Type B pancreatic cell (in vitro differentiated cells): ENCODE measurements around the gene PACS2. TPM values are rescaled to one million over a fixed set of nuclear protein-coding genes. Genes with fewer than 3 reads are reported as not detected.
A peak's percentile ranks its signal among the peaks of the same experiment; 100 is the strongest.

Source experiments
- DNase-seq: peaks from one replicate; pipeline ENCODE4 v3.0.0; 2021; ENCODE audit warnings: mixed read lengths; ENCODE audit not compliant: unreplicated experiment; ENCODE audit errors: extremely low spot score
- H3K27ac Mint-ChIP-seq: 2 replicates; pipeline ENCODE4 v1.8.0; 2021; ENCODE audit warnings: mild to moderate bottlenecking, mixed read lengths
- H3K27me3 Mint-ChIP-seq: 2 replicates; pipeline ENCODE4 v1.8.0; 2021; ENCODE audit warnings: mixed read lengths
- H3K36me3 Mint-ChIP-seq: 2 replicates; pipeline ENCODE4 v1.8.0; 2021; ENCODE audit warnings: mixed read lengths
- H3K4me1 Mint-ChIP-seq: one replicate; pipeline ENCODE4 v1.8.0; 2021; ENCODE audit warnings: mixed read lengths; ENCODE audit not compliant: unreplicated experiment
- H3K4me3 Mint-ChIP-seq: 2 replicates; pipeline ENCODE4 v1.8.0; 2021; ENCODE audit warnings: mild to moderate bottlenecking, mixed read lengths
- H3K9me3 Mint-ChIP-seq: 2 replicates; pipeline ENCODE4 v1.8.0; 2021; ENCODE audit warnings: mixed read lengths
- total RNA-seq: library from RNA; stranded (reverse); gene quantifications from 2 replicates; pipeline ENCODE4 v1.2.1, GENCODE V29; 2021; ENCODE audit warnings: low replicate concordance
- TF ChIP-seq, protein P1 (sequence below): fragments of 200-600 bp; sonication (generic); conservative IDR thresholded peaks from 2 replicates; pipeline ENCODE4 v1.5.0; 2021; ENCODE audit warnings: antibody characterized with exemption, mild to moderate bottlenecking

Gene PACS2
- total RNA-seq, 1 donor from 2014 or later, result 101 TPM

GRCh38 chr14:105322791-105323556 is 8.4 kb downstream of the PACS2 start:
- TF ChIP-seq, protein P1, sequence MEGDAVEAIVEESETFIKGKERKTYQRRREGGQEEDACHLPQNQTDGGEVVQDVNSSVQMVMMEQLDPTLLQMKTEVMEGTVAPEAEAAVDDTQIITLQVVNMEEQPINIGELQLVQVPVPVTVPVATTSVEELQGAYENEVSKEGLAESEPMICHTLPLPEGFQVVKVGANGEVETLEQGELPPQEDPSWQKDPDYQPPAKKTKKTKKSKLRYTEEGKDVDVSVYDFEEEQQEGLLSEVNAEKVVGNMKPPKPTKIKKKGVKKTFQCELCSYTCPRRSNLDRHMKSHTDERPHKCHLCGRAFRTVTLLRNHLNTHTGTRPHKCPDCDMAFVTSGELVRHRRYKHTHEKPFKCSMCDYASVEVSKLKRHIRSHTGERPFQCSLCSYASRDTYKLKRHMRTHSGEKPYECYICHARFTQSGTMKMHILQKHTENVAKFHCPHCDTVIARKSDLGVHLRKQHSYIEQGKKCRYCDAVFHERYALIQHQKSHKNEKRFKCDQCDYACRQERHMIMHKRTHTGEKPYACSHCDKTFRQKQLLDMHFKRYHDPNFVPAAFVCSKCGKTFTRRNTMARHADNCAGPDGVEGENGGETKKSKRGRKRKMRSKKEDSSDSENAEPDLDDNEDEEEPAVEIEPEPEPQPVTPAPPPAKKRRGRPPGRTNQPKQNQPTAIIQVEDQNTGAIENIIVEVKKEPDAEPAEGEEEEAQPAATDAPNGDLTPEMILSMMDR, result no peak
- H3K4me3 Mint-ChIP-seq, result no peak overlapping the region
- H3K27me3 Mint-ChIP-seq, result no peaks in the 10 kb centered on the region
- peaks cover 5% of the 10 kb centered on the region for H3K36me3 Mint-ChIP-seq
- no peaks in the 10 kb centered on the region for H3K9me3 Mint-ChIP-seq
- no peak for DNase-seq
- H3K27ac Mint-ChIP-seq, result peak overlapping the region; percentile 23
- H3K4me1 Mint-ChIP-seq, result peaks cover 21% of the 10 kb centered on the region

DNA sequence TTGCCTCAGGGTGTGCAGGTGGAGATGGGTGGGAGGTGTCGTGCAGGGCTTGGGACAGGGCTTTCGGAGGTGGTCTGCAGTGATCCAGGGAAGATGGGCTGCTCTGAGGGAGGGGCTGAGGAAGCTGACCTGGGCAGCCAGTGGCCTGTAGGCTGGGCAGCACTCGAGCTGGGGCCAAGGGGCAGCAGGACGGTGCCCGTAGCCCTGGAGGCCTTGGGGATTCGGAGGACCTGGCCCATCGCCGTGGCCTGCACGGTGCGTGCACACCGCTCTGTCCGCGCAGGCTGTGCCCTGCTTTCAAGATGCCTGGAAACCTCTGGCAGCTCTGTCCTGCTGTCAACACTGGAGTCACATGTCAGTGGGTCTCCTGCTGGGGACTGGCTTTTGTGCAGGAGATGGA is 9.1 kb downstream of the PACS2 start:
- TF ChIP-seq, protein P1, result no peak
- Mint-ChIP-seq H3K27ac (no peak overlapping the region), H3K4me1 (peaks cover 25% of the 10 kb centered on the region), H3K4me3 (no peak overlapping the region), H3K27me3 (no peaks in the 10 kb centered on the region), H3K9me3 (no peaks in the 10 kb centered on the region), H3K36me3 (peaks cover 5% of the 10 kb centered on the region)
- DNase-seq, result no peak

DNA sequence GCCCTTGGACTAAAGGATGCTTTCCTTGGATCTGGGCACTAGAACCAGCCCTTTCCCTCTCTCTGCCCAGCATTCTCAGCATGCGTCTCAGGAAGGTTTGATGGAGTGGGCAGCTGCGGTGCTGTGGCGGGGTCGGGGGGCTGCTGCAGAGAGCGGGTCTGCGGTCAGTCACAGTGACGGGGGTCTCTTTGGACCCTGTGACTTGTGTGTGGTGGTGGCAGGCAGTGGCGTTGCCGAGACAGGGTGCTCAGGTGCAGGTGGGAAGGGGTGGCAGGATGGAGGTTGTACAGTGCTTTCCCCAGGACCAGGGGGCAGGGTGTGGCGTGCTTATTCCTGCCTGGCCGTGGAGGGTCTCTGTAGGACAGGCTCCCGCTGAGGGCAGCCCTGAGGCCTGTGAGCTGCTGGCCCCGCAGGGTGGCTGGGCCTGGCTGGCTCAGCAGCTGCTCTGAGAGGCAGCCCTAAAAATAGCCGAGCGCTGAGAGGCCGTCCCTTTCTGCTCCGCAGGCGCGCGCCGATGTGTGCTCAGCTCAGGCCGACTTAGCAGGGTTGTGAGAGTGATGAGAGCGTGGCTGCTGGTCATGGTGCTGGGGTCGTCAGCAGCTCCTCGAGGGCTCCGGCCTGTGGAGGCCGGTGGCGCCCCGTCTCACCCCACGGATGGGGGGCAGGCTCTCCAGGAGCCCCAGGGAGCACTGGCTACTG is 9.7 kb downstream of the PACS2 start:
- Mint-ChIP-seq H3K4me1 (peaks cover 31% of the 10 kb centered on the region), H3K9me3 (no peaks in the 10 kb centered on the region), H3K36me3 (peaks cover 5% of the 10 kb centered on the region), H3K27ac (no peak overlapping the region), H3K27me3 (no peaks in the 10 kb centered on the region), H3K4me3 (no peak overlapping the region)
- DNase-seq, result no peak
- TF ChIP-seq, protein P1, result no peak

GRCh38 chr14:105324871-105325270 is 10.3 kb downstream of the PACS2 start:
- no peak overlapping the region for H3K4me3 Mint-ChIP-seq
- no peaks in the 10 kb centered on the region for H3K9me3 Mint-ChIP-seq
- DNase-seq, result no peak
- TF ChIP-seq, protein P1, result no peak
- no peak overlapping the region for H3K27ac Mint-ChIP-seq
- peaks cover 5% of the 10 kb centered on the region for H3K36me3 Mint-ChIP-seq
- peaks cover 31% of the 10 kb centered on the region for H3K4me1 Mint-ChIP-seq
- H3K27me3 Mint-ChIP-seq, result no peaks in the 10 kb centered on the region

- Mint-ChIP-seq H3K27me3 (no peaks in the 10 kb centered on the region), H3K4me3 (no peak overlapping the region), H3K27ac (no peak overlapping the region), H3K4me1 (peaks cover 31% of the 10 kb centered on the region), H3K9me3 (no peaks in the 10 kb centered on the region), H3K36me3 (peaks cover 5% of the 10 kb centered on the region)
- no peak for DNase-seq
- TF ChIP-seq, protein P1, result no peak
Measured at GRCh38 chr14:105325303-105325702, 10.8 kb downstream of the PACS2 start.
